Astrocyte of the spinal cord (primary cell): ENCODE results near the gene MRC2.

Source experiments
- DNase-seq: peaks from one replicate; pipeline ENCODE4 v3.0.0; 2011; ENCODE audit warnings: low read depth, low spot score
- H3K4me3 ChIP-seq: 2 replicates; pipeline ENCODE4 v1.5.1; 2011; ENCODE audit warnings: low read depth, mild to moderate bottlenecking, low read length, moderate library complexity
- CTCF ChIP-seq: IDR thresholded peaks from 2 replicates; pipeline ENCODE4 v1.5.1; 2012; ENCODE audit warnings: low read depth, mild to moderate bottlenecking, low read length, inconsistent platforms
- in situ Hi-C: cut with HindIII; loops from 2 replicates; pipeline ENCODE4 v1.10.0; 2017; ENCODE audit warnings: low sequenced_read_pairs

MRC2 gene

DNA sequence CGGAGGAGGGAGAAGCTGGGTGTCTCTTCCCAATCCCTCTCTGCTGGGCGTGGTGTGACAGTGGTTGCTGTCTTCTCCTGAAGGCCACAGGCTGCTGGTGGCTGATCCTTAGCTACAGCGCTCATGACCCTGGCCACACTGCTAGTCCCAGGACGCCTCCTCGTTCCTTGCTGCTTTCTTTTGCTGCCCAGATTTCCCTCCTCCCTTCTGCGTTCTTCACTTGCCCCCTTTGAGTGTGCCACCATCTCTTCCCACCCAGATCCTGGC, 90.1 kb downstream of the MRC2 start:
- DNase-seq: no peak
- in situ Hi-C loops: no loop called here
- no peak overlapping the region for H3K4me3 ChIP-seq
- TF ChIP-seq CTCF: no peak

DNA sequence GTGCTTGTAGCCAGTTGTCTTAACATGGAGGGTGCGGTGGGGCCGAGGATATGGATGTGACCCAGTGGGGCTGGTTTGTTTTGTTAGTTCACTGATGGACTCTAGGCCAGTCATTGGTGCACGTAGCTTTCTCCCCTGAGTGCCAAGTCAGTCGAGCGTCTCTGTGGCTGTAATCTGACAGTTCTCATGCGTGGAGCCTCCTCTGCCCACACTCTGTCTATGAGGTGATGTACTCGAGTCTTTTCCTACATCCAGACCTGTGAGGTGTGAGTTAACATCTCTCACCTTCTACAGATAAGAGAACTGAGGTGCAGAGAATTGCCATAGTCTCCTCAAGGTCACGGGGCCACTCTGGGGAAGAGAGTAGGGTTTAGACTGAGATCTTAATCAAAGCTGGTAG, 90.4 kb downstream of the MRC2 start:
- DNase-seq: no peak
- TF ChIP-seq CTCF: no peak
- in situ Hi-C loops: no loop called here
- H3K4me3 ChIP-seq: no peak overlapping the region

- in situ Hi-C loops: no loop called here
- no peak for TF ChIP-seq CTCF
- peak; percentile 56 for DNase-seq
- no peak overlapping the region for H3K4me3 ChIP-seq
Measured at GRCh38 chr17:62718429-62718828, 91.0 kb downstream of the MRC2 start.

- H3K4me3 ChIP-seq: no peak overlapping the region
- no peak for TF ChIP-seq CTCF
- DNase-seq: no peak
- in situ Hi-C loops: no loop called here
Measured at GRCh38 chr17:62719586-62719985, 92.1 kb downstream of the MRC2 start.

- no peak for DNase-seq
- in situ Hi-C loops: no loop called here
- no peak overlapping the region for H3K4me3 ChIP-seq
- peak; percentile 32 for TF ChIP-seq CTCF
Measured at GRCh38 chr17:62720126-62720850, 92.8 kb downstream of the MRC2 start.

DNA sequence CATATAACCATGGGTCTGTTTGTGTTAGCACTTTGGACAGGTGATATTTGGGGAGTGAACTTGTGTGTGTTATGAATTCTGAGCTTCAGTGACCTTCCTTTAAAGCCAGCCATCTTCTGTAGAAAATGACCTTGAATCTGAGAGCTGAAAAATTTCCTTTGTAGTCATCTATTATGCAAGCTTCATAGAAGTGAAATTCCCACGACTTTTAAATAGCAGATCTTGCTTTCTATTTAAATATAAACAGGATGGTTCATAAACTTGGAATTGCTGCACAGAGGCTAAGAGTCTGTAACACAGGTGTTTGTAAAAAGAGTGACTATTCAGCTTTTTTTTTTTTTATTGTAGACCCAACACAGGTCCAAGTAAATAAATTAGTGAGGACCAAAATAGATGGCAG, 95.2 kb downstream of the MRC2 start:
- no peak for TF ChIP-seq CTCF
- no peak for DNase-seq
- H3K4me3 ChIP-seq: no peak overlapping the region
- in situ Hi-C loops: no loop called here

- TF ChIP-seq CTCF: no peak
- in situ Hi-C loops: no loop called here
- no peak overlapping the region for H3K4me3 ChIP-seq
- DNase-seq: no peak
Measured at GRCh38 chr17:62723842-62724241, 96.4 kb downstream of the MRC2 start.
